NCI-H1694 treated with DMSO at 0.1 percent for 48 hours (cell line): ENCODE data around the gene RGL1.
A peak's percentile ranks its signal among the peaks of the same experiment; 100 is the strongest.

Experiments used
- DNase-seq: peaks from one replicate; lab custom pipeline; 2025; lab: John Stamatoyannopoulos, UW

Gene RGL1

DNA sequence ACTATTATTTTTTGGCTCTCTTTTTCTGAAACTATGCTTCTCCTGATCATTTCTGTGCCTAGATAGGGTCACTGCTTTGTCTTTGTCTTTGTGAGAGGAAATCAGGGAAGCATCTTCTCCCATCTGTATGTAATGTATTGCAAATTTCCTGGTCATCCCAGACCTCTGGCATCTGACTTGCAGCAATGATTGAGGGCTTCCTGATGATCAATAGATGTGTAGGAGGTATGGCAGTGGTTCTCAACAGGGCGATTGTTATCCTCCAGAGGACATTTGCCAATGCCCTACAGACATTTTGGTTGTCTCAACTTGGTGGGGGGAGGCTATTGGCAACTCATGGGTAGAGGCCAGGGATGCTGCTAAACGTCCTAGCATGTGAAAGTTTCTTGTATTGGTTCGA lies 64.7 kb downstream of the RGL1 start:
- no peak for DNase-seq

DNA sequence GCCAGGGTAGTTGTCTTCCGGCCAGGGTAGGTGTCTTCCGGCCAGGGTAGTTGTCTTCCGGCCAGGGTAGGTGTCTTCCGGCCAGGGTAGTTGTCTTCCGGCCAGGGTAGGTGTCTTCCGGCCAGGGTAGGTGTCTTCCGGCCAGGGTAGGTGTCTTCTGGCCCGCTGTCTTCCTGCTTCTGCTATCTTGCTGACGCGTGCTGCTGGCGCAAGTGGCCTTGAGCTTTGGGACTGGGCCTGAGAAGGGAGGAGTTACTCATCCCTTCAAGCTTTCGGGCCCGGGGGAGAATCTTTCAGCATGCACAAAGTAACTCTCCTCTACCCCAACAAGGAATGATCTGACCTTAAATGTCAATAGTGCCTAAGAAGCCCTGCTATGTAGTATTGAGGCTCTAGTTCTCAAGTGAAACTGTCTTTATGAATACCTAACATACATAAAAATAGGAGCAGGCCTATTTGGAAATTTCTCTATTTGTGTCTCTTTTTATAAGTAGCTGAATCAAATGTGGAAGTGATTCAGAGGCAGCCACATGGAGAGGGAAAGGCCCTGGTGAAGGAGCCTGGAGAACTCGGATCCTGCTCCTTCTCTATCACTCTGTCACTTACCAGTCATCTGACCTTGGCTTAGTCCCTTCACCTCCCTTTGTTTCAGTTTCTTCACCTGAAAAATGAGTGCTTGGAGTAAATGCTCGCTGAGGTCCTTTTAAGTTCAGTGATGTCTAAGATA lies 65.6 kb downstream of the RGL1 start:
- no peak for DNase-seq

DNA sequence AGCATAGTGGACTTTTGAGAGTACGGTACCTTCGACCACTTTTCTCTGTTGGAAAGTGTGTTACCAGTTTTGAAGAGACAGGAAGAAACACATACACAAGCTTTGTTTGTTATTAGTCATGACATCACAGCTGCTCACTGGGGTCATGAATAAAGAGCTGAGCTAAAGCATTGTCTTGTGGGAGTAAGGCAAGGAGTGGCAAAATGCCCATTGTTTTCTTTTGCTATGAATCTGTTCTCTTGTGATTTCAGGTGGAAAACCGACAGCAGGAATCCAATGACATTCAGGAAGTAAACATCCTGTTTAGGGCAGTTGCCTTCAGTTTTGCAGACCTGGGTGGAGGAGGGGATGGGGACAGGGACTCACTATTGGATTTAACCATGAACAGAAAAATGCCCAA lies 66.2 kb downstream of the RGL1 start:
- peak; percentile 20 for DNase-seq

DNA sequence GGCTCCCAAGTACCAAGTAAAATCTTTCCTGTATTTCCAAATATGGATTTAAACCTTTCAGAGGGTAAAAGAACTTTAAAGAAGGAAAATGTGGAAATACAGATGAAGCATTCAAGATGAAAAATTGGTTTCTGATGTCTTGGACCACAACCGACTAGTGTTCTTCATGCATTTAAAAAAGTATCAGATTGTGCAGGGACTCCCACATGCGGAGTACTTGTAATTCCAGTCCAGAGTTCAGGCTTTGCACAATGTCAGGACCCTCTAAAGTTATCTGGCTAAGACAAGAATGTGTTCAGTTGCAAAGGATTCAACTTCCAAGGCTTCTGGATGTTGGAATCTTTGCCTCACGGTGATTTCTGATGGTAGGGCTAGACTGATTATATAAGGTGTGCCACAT lies 66.7 kb downstream of the RGL1 start:
- DNase-seq, result no peak

DNA sequence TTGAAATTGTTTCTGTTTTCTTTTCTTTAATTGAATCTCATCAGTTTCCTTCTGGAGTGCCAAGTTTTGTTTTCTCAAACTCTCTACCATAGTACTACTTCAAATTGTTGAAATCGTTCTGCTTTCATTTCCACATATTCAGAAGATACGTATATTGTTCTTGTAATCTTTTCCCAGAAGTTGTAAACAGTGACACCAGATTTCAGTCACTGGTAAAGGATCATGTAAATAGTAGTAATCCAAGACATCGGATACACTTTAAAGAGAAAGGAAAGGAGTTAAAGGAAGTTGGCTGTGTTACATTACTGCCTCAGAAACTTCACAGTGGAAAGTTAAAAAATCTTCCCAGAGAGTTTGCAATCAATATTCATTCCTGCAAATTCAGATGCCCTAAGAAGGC lies 67.5 kb downstream of the RGL1 start:
- DNase-seq, result no peak

DNA sequence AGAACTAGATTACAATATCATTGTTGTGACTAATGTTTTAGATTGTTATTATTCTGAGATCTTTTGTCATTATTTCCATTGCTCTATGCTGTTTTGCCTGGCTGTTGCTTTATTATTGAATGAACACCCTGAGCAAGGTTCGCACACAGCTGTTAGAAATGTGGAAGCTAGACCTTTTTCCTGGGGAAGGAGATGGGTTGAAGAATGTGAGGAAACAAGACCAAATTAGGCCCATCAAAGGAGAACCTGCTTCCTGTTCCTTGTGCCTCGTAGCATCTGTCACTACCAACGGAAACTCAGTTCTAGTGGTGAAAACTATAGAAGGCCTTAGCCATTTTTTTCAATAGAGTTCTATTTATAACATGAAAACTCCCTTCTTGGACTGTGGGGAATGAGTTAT lies 68.7 kb downstream of the RGL1 start:
- no peak for DNase-seq

DNA sequence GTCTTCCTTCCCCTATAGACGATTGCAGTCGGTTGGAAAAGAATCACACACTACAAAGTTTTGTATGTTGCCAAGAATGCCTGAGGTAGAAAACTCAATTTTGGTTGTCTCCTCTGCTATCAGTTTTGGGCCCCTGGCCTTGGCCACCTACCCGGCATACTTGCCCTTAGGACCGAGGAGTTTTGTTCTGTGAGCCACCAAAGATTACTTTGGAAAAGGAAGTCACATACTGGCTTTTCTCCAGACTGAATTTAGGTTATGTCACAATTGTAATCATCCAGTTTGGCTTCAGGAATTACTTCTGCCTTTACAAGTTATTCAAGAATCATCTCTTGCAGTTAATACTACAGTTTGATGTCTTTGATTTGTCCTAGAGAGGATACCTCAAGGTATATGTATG lies 71.4 kb downstream of the RGL1 start:
- no peak for DNase-seq

DNA sequence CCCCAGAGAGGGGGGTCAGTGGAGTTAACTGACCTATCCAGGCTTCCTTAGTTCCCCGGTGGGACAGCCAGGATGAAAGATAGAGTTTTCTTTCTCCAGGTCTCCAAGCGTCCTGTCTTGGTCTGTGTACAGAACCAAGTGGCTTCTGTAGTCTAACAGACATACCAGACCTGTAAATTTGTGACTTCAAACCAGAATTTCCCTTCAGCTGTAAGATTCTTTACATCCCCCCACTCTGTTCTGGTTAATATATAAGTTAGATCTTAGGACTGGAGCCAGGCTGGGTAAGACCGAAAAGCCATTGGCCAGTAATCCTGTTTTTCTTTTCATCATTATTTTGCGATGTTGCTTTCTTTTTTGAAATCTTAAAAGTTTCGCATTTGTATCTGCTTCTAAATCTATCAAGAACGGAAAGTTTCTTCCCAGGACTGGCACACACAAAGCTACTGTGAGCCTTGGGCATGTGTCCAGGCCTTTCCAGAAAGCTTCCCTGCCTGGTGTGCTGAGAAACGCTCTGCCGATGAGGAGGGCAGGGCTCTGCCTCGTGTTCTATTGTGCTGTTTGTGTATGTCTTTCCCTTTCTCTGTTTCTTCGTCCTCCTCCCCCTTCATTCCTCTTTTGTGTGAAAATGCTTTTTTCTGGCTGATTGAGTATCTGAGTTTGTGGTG lies 72.3 kb downstream of the RGL1 start:
- DNase-seq, result no peak

DNA sequence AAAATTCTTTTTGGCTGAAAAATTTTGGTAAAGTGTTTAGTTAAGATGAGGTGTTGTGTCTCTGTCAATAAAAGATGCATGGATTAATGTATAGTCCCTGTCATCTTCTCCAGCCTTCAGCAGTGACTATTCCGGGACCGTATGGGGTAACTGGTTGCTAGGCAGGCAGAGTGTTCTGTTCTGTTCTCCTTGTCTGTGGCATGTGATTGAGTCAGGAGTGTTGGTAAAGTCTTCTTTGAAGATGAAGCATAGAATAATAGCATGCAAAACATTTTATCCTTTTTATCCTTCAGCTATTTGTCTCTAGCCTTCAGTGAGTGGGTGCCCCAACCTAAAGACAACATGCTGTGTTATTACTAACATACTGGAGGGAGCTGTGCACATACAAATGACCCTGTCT lies 74.6 kb downstream of the RGL1 start:
- no peak for DNase-seq

DNA sequence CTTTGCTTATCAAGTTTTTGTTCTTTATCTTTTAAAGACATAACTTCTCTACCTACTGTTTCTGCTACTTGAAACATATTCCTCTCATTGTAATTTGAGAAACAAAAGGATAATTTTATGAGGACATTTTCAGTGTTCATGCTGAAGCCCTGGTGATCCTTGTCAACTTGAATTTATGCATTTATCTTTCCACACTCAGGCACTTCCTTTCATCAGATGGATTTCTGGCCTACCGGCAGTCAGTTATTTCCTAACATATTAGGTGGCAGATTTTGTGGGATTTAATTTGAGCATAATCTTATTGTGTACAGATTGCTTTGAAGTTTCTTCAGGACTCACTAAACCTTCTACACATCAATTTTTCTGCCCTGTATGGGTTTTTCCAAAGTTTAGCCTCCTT lies 75.0 kb downstream of the RGL1 start:
- DNase-seq, result no peak

DNA sequence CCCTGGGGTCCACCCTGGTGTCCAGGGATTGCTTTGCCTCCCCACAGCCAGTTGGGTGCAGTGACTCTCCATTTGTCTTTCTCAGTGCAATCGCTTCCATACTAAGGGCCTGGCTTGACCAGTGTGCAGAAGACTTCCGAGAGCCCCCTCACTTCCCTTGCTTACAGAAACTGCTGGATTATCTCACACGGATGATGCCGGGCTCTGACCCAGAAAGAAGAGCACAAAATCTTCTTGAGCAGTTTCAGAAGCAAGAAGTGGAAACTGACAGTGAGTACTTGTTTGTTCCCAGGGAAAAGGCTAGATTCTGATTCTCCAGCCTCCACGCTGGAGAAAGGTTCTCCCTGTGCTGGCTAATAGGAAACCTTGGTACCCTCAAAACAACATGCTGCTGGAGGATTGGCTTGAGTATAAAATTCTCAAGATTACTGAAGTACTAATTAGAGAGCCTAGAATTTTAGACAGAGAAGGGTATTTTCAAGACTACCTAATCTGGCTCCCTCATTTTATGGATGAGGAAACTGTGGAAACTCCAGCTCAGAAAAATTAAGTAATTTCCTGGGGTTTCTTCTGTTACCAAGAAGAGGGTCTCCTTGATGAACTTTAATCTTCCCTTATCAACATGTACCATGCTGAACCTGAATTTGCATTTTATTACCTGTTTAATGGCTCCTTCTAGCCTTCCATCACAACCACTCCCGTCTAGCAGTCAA lies 75.8 kb downstream of the RGL1 start:
- no peak for DNase-seq

DNA sequence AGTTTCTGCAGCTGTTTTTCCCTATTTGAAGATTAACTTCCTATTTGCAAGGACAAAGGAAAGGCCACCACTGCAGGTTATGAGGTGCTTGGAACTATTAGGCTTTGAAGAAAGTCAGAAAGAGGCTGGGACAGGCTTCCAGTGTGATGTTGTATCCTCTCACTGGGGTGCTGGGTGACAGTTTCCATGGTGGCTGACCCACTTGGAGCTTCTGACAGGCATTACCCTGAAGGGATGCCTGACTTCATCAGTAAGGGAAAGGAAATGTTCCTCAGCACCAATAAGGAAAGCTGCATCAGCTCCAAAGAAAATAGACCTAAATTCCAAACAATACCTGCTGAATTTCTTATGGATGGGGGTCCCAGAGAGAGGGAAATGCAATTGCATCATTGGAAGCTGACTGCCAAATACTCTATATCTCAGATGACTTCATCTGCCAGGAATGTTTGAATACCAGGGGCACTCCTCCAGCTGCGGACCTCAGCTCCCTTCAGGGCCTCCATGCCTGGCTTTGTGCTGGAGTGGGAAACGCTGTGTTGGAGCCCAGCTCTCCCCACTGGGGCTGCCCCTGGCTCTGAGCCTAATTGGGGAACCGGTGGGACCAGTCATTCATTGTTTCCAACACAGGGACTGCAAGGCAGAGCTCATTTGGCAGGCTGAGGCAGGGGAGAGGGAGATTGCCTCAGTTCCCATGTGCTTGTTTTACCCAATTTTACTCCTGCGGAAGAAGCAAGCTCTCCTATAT lies 76.6 kb downstream of the RGL1 start:
- peak; percentile 9 for DNase-seq

DNA sequence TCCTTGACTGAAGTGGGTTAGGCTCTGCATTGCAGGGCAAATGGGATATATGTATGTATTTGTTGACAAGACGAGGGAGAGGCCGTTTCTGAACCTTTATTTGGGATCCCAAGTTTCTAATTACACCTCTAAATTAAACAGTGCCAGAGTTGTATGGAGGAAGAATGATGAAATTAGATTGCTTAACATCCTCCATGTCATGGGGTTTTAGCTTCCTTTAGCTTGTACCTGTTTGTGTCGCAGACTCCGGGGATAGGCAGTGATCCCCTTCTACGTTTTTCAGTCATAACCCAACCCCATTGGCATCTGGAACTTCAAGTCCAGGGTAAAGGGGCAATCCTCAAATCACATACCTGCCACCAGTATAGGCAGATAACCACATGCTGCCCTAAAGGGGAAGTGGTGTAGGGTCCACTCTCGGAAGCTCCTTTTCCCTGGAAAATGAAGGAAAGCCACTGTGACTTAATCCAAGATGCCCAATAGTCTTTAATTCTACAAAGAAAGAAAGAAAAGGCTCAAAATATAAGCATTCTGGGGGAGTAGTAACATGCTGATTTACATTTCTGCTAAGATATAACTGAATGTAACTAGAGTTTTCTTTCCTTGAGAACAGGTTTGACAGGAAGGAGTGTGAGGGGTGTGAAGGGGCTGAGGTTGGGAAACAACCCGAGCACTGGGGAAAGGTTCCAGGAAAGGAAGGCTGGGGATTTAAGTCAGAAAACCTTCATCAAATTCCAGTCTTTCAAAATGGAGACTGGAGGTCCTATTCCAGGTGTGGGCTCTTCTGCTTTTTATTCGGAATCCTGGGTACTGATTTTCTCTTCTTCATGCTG lies 77.6 kb downstream of the RGL1 start:
- no peak for DNase-seq

DNA sequence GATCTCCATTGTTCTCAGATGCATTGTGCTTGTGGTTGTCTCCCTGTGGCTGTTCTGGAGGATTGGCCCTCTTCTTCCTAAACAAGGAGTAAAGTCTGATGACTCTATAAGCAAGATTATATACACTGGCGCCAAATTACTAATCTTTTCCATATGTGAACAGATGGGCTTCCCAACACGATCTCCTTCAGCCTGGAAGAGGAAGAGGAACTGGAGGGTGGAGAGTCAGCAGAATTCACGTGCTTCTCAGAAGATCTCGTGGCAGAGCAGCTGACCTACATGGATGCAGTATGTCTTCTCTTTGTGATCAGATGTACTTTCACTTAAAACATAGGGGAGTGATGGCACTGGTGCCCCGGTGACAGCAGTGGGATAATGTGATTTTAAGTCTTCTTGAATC lies 78.7 kb downstream of the RGL1 start:
- DNase-seq, result no peak

DNA sequence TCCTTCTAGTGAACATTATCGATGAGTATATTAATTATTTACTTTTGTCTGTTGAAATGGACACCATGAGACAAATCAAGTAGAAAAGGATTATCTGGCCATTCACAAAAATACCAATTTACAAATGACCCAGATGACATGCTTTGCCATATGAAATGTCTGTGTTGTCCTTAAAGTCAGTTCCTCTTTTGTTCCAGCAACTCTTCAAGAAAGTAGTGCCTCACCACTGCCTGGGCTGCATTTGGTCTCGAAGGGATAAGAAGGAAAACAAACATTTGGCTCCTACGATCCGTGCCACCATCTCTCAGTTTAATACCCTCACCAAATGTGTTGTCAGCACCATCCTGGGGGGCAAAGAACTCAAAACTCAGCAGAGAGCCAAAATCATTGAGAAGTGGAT lies 79.6 kb downstream of the RGL1 start:
- DNase-seq, result no peak

DNA sequence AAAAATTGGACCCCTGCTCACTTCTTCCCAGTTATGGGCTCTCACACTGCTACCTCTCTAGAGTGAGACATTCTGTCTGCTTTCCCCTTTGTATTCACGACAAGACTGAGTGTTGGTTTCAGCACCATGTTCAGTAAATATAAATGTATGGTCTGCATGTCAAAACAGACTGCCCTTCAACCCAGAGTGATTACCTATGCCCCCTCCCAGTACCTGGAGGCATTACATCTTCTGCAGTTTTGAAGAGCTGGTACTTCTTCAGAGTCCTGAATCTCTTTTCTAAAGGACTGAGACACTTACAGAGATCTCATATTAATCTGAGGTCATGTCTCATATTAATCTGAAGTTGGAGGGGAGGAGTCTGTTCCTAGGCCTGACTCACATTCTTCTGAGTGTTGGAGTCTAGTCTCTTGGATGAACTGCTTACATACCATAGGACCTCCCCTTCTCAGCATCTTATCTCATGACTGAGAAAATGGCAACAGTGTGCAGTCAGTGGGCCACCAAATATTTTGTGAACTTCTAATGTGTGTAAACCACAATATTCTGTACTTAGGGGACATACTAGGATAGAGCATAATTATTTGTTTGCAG lies 80.3 kb downstream of the RGL1 start:
- no peak for DNase-seq

DNA sequence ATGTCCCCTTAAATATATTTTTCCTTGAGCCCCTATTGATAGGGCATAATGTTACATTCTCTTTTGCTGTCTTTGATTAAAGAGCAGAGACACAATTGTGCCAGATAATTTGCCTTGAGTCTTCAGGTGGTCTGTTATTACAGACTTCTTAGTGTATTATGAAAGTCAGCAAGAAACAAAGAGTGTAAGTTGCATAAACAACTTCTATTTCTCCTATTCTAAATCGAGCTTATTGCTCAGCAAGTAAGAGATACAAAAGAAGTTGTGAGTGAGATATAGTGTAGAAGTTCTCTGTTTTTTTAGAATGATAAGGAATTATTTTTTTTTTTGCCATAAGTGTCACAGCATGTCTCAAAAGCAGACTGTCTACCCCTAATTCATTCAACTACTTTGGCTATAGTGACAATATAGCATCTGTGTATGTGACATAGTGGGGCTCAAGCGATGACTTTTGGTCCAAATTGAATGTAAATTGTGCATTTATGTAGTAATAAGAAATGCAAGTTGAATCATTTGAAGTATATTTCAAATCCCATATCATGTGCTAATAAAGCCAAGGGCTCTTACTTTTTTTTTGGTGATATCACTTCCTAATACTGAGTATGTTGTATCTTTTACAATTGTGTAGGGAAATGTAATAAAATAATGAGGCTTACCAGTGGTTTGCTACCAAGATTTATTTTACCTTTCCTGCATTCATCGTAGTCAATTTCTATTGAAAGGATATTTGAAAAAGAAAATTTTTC lies 81.3 kb downstream of the RGL1 start:
- DNase-seq, result no peak

DNA sequence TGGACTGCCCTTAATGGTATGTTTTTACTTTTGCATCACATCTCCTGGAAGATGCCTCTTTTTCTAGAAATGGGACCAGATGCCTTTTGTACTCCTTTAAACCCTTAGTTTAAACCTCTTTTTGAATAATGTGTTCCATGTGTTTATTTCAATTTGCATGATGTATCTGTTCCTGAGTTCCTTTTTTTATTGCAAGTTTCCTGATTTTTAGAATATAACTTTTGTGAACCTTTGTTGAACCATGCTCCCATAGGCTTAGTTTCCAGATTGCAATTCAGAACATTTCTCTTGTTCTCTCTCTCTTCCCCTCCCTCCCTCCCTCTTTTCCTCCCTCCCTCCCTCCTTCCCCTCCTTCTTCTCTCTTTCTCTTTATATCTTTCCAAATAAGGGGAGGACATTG lies 81.9 kb downstream of the RGL1 start:
- no peak for DNase-seq

DNA sequence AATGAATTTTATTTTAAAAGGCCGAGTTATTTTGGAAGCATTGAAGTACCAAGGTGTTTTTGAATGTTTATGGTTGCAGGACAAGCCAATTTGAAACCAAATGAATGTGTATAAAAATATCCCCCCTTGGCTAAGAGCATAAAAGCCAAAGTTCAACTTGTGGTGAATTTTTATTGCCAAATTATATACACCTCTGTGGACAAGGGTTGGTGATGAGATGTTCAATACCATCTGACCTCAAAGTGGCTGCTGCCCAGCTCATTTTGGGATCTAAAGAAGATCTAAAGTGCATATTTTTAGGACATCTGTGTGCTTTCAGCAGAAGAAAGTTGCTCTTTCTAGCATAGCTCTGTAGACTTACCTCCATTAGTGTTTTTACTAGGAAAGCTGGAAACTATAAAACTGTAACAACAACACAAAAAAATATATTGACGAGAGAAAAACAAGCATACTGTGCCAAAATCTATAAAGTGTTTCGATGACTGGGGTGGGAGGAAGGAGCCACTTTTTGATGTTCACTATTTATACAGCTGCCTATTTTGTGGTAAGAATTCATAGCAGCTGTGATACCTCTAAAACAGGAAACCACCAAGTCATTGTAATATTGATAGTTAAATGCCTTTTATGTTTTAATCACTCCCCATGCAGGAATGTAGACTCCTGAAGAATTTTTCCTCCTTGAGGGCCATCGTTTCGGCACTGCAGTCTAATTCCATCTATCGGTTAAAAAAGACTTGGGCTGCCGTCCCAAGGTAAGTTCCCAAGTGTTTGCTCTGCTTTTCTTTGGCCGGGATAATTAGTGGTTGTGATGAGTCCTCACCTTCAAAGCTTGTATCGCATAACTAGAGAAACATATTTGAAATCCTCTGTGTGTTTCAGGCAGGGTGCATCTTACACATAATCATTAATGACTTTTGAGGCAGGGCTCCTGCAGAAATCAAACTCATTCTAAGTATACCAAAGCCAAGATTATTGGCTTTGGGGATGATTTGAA lies 83.2 kb downstream of the RGL1 start:
- DNase-seq, result no peak
